Measurements from ENCODE around the gene PDGFRB. TPM values are rescaled to one million over a fixed set of nuclear protein-coding genes. Genes with fewer than 3 reads are reported as not detected.

PDGFRB gene
- total RNA-seq, 2 donors from 2014 or later, result 24.1 to 34.2 TPM

GRCh38 chr5:150176745-150177477, 21.3 kb upstream of the PDGFRB start:
- no peak overlapping the region for H3K27ac ChIP-seq
- TF ChIP-seq CTCF (IDR thresholded peaks at IDR 0.05), result no peak
- no peak for TF ChIP-seq POLR2A (IDR thresholded peaks at IDR 0.05)
- WGBS, 2 donors, result 71 to 83% methylated on average over 8 of the region's 8 CpGs

GRCh38 chr5:150175536-150175935, 19.9 kb upstream of the PDGFRB start:
- H3K27ac ChIP-seq, result no peak overlapping the region
- no peak for DNase-seq
- H3K4me1 ChIP-seq, result no peaks in the 10 kb centered on the region
- TF ChIP-seq CTCF (IDR thresholded peaks at IDR 0.05) (no peak), POLR2A (IDR thresholded peaks at IDR 0.05) (no peak)
- no peak overlapping the region for H3K4me3 ChIP-seq
- no peak for ATAC-seq
- H3K27me3 ChIP-seq, result no peaks in the 10 kb centered on the region
- WGBS, 2 donors, result 72 to 76% methylated on average over 3 to 5 of the region's 5 CpGs
- no peaks in the 10 kb centered on the region for H3K36me3 ChIP-seq (replicated peaks in 1 of 2; ENCODE audit: insufficient read depth in 1 of 2, low read depth in 2 of 2)
- intact Hi-C loops (cut with DNase I), result no loop called here
- H3K9me3 ChIP-seq, result no peaks in the 10 kb centered on the region

More at GRCh38 chr5:150176745-150177477, 21.3 kb upstream of the PDGFRB start:
- ATAC-seq (no peak), DNase-seq (no peak)
- no peaks in the 10 kb centered on the region for H3K27me3 ChIP-seq
- no peak overlapping the region for H3K4me3 ChIP-seq
- H3K4me1 ChIP-seq, result no peaks in the 10 kb centered on the region
- intact Hi-C loops (cut with DNase I), result no loop called here
- H3K9me3 ChIP-seq, result no peaks in the 10 kb centered on the region
- no peaks in the 10 kb centered on the region for H3K36me3 ChIP-seq (replicated peaks in 1 of 2; ENCODE audit: insufficient read depth in 1 of 2, low read depth in 2 of 2)

GRCh38 chr5:150175076-150175475, 19.4 kb upstream of the PDGFRB start:
- Histone ChIP-seq H3K27ac (no peak overlapping the region), H3K27me3 (no peaks in the 10 kb centered on the region), H3K4me1 (no peaks in the 10 kb centered on the region), H3K9me3 (no peaks in the 10 kb centered on the region), H3K4me3 (no peak overlapping the region), H3K36me3 (replicated peaks in 1 of 2; ENCODE audit: insufficient read depth in 1 of 2, low read depth in 2 of 2) (no peaks in the 10 kb centered on the region)
- DNase-seq (no peak), ATAC-seq (no peak)
- WGBS, 2 donors, result 63 to 65% methylated on average over 1 of the region's 1 CpG
- intact Hi-C loops (cut with DNase I), result no loop called here
- TF ChIP-seq POLR2A (IDR thresholded peaks at IDR 0.05) (no peak), CTCF (IDR thresholded peaks at IDR 0.05) (no peak)

GRCh38 chr5:150174285-150174684, 18.6 kb upstream of the PDGFRB start:
- no peak for TF ChIP-seq CTCF (IDR thresholded peaks at IDR 0.05)
- no peak for TF ChIP-seq POLR2A (IDR thresholded peaks at IDR 0.05)
- WGBS, 2 donors, result 92 to 96% methylated on average over 6 of the region's 6 CpGs
- H3K27me3 ChIP-seq, result no peaks in the 10 kb centered on the region
- intact Hi-C loops (cut with DNase I), result no loop called here
- no peak overlapping the region for H3K27ac ChIP-seq
- DNase-seq (no peak), ATAC-seq (no peak)
- no peaks in the 10 kb centered on the region for H3K36me3 ChIP-seq (replicated peaks in 1 of 2; ENCODE audit: insufficient read depth in 1 of 2, low read depth in 2 of 2)
- no peaks in the 10 kb centered on the region for H3K4me1 ChIP-seq
- H3K9me3 ChIP-seq, result no peaks in the 10 kb centered on the region
- H3K4me3 ChIP-seq, result no peak overlapping the region

GRCh38 chr5:150173161-150173560, 17.5 kb upstream of the PDGFRB start:
- WGBS, 2 donors, result 73 to 80% methylated on average over 3 of the region's 3 CpGs
- DNase-seq, result no peak
- intact Hi-C loops (cut with DNase I), result no loop called here
- Histone ChIP-seq H3K4me1 (no peaks in the 10 kb centered on the region), H3K27ac (no peak overlapping the region), H3K9me3 (no peaks in the 10 kb centered on the region), H3K36me3 (replicated peaks in 1 of 2; ENCODE audit: insufficient read depth in 1 of 2, low read depth in 2 of 2) (no peaks in the 10 kb centered on the region), H3K4me3 (no peak overlapping the region), H3K27me3 (no peaks in the 10 kb centered on the region)
- ATAC-seq, result no peak
- TF ChIP-seq POLR2A (IDR thresholded peaks at IDR 0.05) (no peak), CTCF (IDR thresholded peaks at IDR 0.05) (no peak)

Data from body of pancreas (tissue), 4 donors.